WTC11 (cell line): ENCODE measurements around the gene ZMIZ1. TPM values are rescaled to one million over a fixed set of nuclear protein-coding genes. Genes with fewer than 3 reads are reported as not detected.
A peak's percentile ranks its signal among the peaks of the same experiment; 100 is the strongest.

ENCODE experiments used
- ATAC-seq: fragments of 200-7000 bp; cut with Tn5 transposase; 2 replicates; pipeline ENCODE4 v1.10.0; 2021; ENCODE audit warnings: mild to moderate bottlenecking, moderate library complexity
- CTCF ChIA-PET: fragments of 300-600 bp; sonication (Branson Sonifier 250); formaldehyde crosslinking; loops from one replicate; lab custom pipeline; 2021; ENCODE audit warnings: antibody characterized with exemption; lab: Charles Lee
- POLR2A ChIA-PET: fragments of 350-600 bp; sonication (Branson Sonifier 250); formaldehyde crosslinking; loops from one replicate; lab custom pipeline; 2021; ENCODE audit warnings: antibody characterized with exemption; lab: Charles Lee
- DNase-seq: peaks from one replicate; pipeline ENCODE4 v3.0.0; 2021; ENCODE audit warnings: low spot score
- H3K27ac Mint-ChIP-seq: 2 replicates; pipeline ENCODE4 v1.8.0; 2021; ENCODE audit warnings: mixed read lengths
- H3K27me3 Mint-ChIP-seq: 2 replicates; pipeline ENCODE4 v1.8.0; 2021; ENCODE audit warnings: low read depth, mild to moderate bottlenecking, moderate library complexity, mixed read lengths
- H3K36me3 Mint-ChIP-seq: 2 replicates; pipeline ENCODE4 v1.8.0; 2021; ENCODE audit warnings: mixed read lengths
- H3K4me1 Mint-ChIP-seq: 2 replicates; pipeline ENCODE4 v1.8.0; 2022; ENCODE audit warnings: mixed read lengths
- H3K4me3 Mint-ChIP-seq: 2 replicates; pipeline ENCODE4 v1.8.0; 2021; ENCODE audit warnings: mild to moderate bottlenecking, moderate library complexity, mixed read lengths
- H3K9me3 Mint-ChIP-seq: 2 replicates; pipeline ENCODE4 v1.8.0; 2021; ENCODE audit warnings: mixed read lengths
- FOXJ3 ChIP-seq: sonication (generic); formaldehyde crosslinking; IDR thresholded peaks from 2 replicates; pipeline ENCODE4 v1.9.0; 2021; ENCODE audit warnings: missing genetic modification reagents, mild to moderate bottlenecking, borderline replicate concordance
- FOXK1 ChIP-seq: sonication (generic); formaldehyde crosslinking; IDR thresholded peaks from 2 replicates; pipeline ENCODE4 v1.8.0; 2022; ENCODE audit warnings: mild to moderate bottlenecking, moderate library complexity, missing genetic modification reagents
- GTF2I ChIP-seq: fragments of 250-450 bp; sonication (Bioruptor Pico); conservative IDR thresholded peaks from 2 replicates; pipeline ENCODE4 v1.4.0; 2021; ENCODE audit warnings: mild to moderate bottlenecking
- MYBL2 ChIP-seq: sonication (generic); formaldehyde crosslinking; IDR thresholded peaks from 2 replicates; pipeline ENCODE4 v1.8.1; 2023; ENCODE audit warnings: mild to moderate bottlenecking, moderate library complexity, missing genetic modification reagents
- NR2C2 ChIP-seq: sonication (generic); formaldehyde crosslinking; IDR thresholded peaks from 2 replicates; pipeline ENCODE4 v1.8.0; 2022; ENCODE audit warnings: mild to moderate bottlenecking, missing genetic modification reagents
- SMAD3 ChIP-seq: sonication (generic); formaldehyde crosslinking; IDR thresholded peaks from 2 replicates; pipeline ENCODE4 v1.8.0; 2022; ENCODE audit warnings: missing genetic modification reagents, mild to moderate bottlenecking, borderline replicate concordance
- SP1 ChIP-seq: sonication (generic); formaldehyde crosslinking; conservative IDR thresholded peaks from 2 replicates; pipeline ENCODE4 v1.8.1; 2022; ENCODE audit warnings: missing genetic modification reagents
- ZBTB21 ChIP-seq: sonication (generic); formaldehyde crosslinking; IDR thresholded peaks from 2 replicates; pipeline ENCODE4 v1.8.1; 2023; ENCODE audit warnings: mild to moderate bottlenecking, missing genetic modification reagents, borderline replicate concordance
- ZNF219 ChIP-seq: sonication (generic); formaldehyde crosslinking; IDR thresholded peaks from 2 replicates; pipeline ENCODE4 v1.8.0; 2023; ENCODE audit warnings: missing genetic modification reagents, mild to moderate bottlenecking, borderline replicate concordance
- ZNF317 ChIP-seq: sonication (generic); formaldehyde crosslinking; IDR thresholded peaks from 2 replicates; pipeline ENCODE4 v1.8.1; 2023; ENCODE audit warnings: low read depth, mild to moderate bottlenecking, moderate library complexity, missing genetic modification reagents, borderline replicate concordance
- total RNA-seq: library from RNA; stranded (reverse); gene quantifications from 3 replicates; pipeline ENCODE4 v1.2.3, GENCODE V29; 2021
- TF ChIP-seq, protein P1 (sequence below): sonication (generic); formaldehyde crosslinking; IDR thresholded peaks from 2 replicates; pipeline ENCODE4 v1.8.1; 2022; ENCODE audit warnings: missing genetic modification reagents, borderline replicate concordance
- TF ChIP-seq, protein P2 (sequence below): sonication (generic); formaldehyde crosslinking; IDR thresholded peaks from 2 replicates; pipeline ENCODE4 v1.8.1; 2023; ENCODE audit warnings: mild to moderate bottlenecking, moderate library complexity, missing genetic modification reagents
- TF ChIP-seq, protein P3 (sequence below): fragments of 250-450 bp; sonication (Bioruptor Pico); IDR thresholded peaks from 2 replicates; pipeline ENCODE4 v1.9.0; 2021; ENCODE audit warnings: mild to moderate bottlenecking
- TF ChIP-seq, protein P4 (sequence below): fragments of 200-600 bp; IDR thresholded peaks from 2 replicates; pipeline ENCODE4 v1.8.0; 2022; ENCODE audit warnings: antibody characterized with exemption
- TF ChIP-seq, protein P5 (sequence below): fragments of 250-450 bp; sonication (Bioruptor Pico); IDR thresholded peaks from 2 replicates; pipeline ENCODE4 v1.9.0; 2021; ENCODE audit warnings: moderate library complexity, mild to moderate bottlenecking, inconsistent platforms, borderline replicate concordance

ZMIZ1 gene
- total RNA-seq, 1 experiment from 2014 or later, result 44.4 TPM

DNA sequence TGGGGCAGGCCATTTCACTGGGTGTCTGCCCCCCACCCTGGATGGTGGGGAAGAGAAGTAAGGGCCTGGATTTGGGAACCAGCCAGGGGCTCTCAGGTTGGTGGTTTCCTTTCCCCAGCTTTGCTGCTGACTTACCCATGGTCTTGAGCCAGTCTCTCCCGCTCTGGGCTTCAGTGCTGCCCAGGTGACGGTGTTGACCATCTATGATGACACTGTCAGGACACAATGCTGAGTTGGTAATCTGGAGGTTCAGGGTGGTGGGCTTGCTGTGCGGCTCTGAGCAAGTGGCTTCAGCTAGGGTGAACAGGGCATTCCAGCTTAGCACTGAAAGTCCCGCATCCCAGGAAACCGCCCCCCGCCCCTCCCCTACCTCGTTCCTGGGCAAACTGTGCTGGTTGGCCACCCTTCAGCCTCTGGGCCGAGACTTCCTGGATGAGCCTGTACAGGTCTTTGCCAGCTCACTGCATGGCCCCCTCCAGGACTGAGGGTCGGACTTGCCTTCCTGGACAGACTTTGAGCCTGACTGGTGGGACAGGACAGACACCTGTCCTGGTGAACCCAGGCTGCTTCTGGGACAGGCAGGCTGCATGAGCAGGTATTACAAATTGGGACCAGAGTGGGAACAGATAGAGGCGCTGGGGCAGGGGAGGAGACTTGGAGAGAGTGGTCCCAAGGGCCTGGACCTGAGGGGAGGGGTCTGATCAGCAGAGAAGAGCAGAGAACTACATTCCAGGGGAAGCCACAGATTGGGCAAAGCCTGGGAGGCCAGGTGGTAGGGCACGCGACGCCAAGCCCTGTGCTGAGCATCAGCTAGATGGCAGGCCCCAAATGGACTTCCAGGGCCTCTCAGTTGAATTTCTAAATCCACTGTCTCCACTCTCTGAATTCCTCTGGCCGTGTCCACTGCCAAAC is 19.9 kb upstream of the ZMIZ1 start:
- ChIA-PET CTCF (interaction anchor here (0.6 to 1.6 kb wide), 3 partner anchors 41 to 146 kb away, joined by 3 to 4 read pairs (median 3); no protein-coding TSS in a partner anchor), POLR2A (no interaction called here)
- TF ChIP-seq, protein P1, sequence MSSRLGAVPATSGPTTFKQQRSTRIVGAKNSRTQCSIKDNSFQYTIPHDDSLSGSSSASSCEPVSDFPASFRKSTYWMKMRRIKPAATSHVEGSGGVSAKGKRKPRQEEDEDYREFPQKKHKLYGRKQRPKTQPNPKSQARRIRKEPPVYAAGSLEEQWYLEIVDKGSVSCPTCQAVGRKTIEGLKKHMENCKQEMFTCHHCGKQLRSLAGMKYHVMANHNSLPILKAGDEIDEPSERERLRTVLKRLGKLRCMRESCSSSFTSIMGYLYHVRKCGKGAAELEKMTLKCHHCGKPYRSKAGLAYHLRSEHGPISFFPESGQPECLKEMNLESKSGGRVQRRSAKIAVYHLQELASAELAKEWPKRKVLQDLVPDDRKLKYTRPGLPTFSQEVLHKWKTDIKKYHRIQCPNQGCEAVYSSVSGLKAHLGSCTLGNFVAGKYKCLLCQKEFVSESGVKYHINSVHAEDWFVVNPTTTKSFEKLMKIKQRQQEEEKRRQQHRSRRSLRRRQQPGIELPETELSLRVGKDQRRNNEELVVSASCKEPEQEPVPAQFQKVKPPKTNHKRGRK, result no peak
- TF ChIP-seq FOXJ3 (CRISPR knock-in tag) (no peak), ZNF317 (no peak), GTF2I (CRISPR knock-in tag) (no peak), ZBTB21 (CRISPR knock-in tag) (no peak), SMAD3 (CRISPR knock-in tag) (no peak), ZNF219 (CRISPR knock-in tag) (no peak), MYBL2 (CRISPR knock-in tag) (no peak), SP1 (no peak), FOXK1 (CRISPR knock-in tag) (no peak), NR2C2 (CRISPR knock-in tag) (no peak)
- TF ChIP-seq, protein P2, sequence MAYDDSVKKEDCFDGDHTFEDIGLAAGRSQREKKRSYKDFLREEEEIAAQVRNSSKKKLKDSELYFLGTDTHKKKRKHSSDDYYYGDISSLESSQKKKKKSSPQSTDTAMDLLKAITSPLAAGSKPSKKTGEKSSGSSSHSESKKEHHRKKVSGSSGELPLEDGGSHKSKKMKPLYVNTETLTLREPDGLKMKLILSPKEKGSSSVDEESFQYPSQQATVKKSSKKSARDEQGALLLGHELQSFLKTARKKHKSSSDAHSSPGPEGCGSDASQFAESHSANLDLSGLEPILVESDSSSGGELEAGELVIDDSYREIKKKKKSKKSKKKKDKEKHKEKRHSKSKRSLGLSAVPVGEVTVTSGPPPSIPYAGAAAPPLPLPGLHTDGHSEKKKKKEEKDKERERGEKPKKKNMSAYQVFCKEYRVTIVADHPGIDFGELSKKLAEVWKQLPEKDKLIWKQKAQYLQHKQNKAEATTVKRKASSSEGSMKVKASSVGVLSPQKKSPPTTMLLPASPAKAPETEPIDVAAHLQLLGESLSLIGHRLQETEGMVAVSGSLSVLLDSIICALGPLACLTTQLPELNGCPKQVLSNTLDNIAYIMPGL (CRISPR knock-in tag), result no peak
- TF ChIP-seq, protein P3, sequence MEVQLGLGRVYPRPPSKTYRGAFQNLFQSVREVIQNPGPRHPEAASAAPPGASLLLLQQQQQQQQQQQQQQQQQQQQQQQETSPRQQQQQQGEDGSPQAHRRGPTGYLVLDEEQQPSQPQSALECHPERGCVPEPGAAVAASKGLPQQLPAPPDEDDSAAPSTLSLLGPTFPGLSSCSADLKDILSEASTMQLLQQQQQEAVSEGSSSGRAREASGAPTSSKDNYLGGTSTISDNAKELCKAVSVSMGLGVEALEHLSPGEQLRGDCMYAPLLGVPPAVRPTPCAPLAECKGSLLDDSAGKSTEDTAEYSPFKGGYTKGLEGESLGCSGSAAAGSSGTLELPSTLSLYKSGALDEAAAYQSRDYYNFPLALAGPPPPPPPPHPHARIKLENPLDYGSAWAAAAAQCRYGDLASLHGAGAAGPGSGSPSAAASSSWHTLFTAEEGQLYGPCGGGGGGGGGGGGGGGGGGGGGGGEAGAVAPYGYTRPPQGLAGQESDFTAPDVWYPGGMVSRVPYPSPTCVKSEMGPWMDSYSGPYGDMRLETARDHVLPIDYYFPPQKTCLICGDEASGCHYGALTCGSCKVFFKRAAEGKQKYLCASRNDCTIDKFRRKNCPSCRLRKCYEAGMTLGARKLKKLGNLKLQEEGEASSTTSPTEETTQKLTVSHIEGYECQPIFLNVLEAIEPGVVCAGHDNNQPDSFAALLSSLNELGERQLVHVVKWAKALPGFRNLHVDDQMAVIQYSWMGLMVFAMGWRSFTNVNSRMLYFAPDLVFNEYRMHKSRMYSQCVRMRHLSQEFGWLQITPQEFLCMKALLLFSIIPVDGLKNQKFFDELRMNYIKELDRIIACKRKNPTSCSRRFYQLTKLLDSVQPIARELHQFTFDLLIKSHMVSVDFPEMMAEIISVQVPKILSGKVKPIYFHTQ (CRISPR knock-in tag), result no peak
- TF ChIP-seq, protein P4, sequence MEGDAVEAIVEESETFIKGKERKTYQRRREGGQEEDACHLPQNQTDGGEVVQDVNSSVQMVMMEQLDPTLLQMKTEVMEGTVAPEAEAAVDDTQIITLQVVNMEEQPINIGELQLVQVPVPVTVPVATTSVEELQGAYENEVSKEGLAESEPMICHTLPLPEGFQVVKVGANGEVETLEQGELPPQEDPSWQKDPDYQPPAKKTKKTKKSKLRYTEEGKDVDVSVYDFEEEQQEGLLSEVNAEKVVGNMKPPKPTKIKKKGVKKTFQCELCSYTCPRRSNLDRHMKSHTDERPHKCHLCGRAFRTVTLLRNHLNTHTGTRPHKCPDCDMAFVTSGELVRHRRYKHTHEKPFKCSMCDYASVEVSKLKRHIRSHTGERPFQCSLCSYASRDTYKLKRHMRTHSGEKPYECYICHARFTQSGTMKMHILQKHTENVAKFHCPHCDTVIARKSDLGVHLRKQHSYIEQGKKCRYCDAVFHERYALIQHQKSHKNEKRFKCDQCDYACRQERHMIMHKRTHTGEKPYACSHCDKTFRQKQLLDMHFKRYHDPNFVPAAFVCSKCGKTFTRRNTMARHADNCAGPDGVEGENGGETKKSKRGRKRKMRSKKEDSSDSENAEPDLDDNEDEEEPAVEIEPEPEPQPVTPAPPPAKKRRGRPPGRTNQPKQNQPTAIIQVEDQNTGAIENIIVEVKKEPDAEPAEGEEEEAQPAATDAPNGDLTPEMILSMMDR, result no peak
- TF ChIP-seq, protein P5, sequence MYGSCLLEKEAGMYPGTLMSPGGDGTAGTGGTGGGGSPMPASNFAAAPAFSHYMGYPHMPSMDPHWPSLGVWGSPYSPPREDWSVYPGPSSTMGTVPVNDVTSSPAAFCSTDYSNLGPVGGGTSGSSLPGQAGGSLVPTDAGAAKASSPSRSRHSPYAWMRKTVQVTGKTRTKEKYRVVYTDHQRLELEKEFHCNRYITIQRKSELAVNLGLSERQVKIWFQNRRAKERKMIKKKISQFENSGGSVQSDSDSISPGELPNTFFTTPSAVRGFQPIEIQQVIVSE (CRISPR knock-in tag), result no peak
- Mint-ChIP-seq H3K4me3 (no peak overlapping the region), H3K27me3 (peaks cover 5% of the 10 kb centered on the region), H3K4me1 (peaks cover 49% of the 10 kb centered on the region), H3K36me3 (no peaks in the 10 kb centered on the region), H3K9me3 (no peaks in the 10 kb centered on the region), H3K27ac (no peak overlapping the region)
- ATAC-seq (no peak), DNase-seq (peak; percentile 11)
